ENCODE results near the gene LDB1.

The LDB1 gene

DNA sequence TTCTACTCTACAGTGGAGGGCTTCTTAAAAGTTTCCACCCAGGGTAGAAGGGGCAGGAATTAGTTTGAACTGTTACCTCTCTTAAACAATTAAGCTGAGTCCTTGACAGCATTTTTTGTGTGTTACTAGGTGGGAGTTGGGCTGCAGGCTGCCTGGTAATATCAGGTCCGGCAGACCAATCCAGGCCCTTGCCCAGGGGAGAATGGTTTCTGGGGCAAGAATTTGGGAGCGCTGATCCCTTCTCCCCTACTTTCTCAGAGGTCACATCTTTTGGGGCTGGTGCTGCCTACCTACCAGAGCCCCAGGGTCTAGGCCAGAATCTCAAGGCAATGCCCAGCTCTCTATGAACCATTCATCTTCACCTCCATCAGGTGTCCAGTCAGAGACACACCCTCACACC is 14.2 kb upstream of the LDB1 start:
- DNase-seq (ENCODE audit: low spot score): no peak

DNA sequence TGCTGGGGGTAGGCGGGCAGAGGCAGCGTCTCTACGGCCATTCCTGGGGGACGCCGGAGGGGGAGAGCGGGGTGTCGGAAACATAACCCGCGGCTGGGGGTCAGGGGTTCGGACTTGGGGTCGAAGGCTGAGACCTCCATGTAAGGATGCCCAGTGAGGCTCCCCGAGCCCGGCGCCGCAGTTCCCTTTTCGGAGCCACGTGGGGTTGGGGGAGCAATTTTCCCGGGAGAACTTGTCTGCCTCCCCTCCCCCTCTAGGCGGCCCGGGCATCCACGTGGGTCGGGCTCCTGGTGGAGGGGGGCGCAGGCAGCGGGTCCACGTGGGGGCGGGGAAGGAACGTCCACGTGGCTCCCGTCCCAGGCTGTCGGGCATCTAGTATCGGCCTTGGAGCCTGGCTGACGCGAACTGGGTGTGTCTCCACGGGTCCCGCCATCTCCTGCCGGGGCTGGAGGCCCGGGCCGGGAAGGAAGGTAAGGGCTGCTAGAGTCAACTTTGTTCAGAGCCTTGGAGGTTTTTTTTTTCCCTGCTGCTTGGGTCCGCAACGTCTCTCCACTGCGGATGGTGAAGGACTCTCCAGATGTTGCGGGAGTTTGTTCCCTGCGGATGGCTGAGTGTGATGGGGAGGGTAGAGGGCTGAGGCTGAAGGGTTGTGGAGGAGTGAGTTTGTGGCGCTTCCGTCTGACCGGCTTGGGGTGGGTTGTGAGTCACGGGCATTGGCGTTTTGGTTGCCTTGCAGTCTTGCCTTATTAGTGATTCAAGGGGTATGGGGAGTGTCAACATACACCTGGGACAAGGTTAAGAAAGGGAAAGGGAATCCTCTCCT is 13.4 kb upstream of the LDB1 start:
- peak; percentile 80 for DNase-seq (ENCODE audit: low spot score)

GRCh38 chr10:102132563-102133372 is 12.6 kb upstream of the LDB1 start, which contains the start of gene PPRC1:
Gene PPRC1, plus strand, starts transcription at chr10:102133040. Its CDS starts 29 bp downstream, at chr10:102133069.
- peak; percentile 96 for DNase-seq (ENCODE audit: low spot score)

DNA sequence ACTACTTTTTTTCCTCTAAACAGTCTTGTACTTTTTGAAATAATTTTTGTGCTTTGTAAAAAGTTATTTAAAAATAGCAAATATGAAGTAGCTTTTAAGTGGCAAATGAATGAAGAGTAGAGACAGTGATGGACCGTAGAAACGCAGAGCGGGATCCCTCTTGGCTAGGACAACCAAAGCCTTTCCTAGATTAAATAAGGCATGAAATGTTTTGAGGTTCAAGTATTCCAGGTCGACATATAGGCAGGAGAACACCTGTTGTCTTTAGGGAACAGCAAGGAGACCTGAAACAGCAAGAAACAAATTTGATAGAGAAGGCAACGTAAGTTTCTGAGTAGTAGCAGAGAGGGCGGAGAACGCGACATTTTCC is 12.0 kb upstream of the LDB1 start:
- no peak for DNase-seq (ENCODE audit: low spot score)

DNA sequence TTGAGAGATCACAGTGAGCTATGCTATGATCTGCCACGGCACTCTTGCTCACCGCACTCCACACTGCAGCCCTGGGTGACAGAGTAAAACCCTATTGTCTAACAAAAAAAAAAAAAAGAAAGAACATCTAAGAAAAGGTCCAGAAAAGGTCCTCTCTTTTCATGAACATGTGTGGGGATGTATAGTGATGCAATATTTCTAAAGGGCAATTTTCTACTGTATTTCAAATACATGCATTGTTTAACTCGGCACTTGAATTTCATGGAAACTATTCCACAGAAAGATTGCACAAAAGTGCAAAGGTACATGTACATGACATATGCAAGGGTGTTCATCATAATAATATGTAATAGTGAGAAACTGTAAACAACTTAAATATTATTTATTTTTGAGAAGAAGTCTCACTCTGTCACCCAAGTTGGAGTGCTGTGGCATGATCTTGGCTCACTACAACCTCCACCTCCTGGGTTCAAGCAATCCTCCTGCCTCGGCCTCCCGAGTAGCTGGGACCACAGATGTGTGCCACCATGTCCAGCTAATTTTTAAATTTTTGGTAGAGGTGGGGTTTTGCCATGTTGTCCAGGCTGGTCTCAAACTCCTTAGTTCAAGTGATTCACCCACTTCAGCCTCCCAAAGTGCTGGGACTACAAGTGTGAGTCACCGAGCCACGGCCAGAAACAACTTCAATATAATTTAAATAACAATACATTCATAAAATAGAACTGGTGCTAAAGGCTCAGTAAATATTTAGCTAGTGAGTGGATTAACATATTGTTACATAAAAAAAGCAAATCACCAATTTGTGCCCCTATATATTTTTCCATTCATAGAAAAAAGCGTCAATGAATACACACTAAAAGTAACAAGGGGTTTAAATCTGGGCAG is 11.4 kb upstream of the LDB1 start:
- DNase-seq (ENCODE audit: low spot score): no peak

- no peak for DNase-seq (ENCODE audit: low spot score)
These were observed 3.1 kb upstream of the LDB1 start for GRCh38 chr10:102123223-102123622.

GRCh38 chr10:102122450-102122849 is 2.3 kb upstream of the LDB1 start:
- DNase-seq (ENCODE audit: low spot score): no peak

DNA sequence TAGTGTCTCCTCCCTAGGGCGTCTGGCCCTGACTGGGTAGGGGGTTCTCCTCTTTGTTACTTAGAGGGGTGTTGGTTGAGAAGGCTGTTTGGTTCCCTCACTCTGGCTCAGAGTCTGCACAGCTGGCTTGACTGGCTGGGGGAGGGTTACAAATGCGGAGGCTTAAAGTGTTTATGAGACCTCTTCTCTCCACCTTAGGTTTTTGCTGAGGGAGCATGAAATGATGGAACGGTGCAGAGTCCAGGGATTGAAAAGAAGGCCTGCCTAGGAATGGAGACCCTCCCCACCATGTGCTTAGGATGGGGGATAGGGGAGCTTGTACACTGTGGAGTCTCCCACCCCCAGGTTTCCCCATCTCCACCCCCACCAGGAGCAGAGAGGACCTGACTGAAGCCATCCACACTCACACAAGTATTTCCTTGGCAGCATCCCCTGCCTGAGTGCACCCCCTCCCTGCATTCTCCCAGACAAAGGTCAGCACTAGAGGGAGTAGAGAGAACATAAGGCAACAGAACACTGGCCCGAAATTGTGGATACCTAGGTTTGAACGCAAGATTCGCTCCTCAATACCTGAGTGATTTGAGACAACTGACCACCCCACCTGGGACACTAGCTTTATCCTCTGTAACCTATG is 1.7 kb upstream of the LDB1 start:
- no peak for DNase-seq (ENCODE audit: low spot score)

DNA sequence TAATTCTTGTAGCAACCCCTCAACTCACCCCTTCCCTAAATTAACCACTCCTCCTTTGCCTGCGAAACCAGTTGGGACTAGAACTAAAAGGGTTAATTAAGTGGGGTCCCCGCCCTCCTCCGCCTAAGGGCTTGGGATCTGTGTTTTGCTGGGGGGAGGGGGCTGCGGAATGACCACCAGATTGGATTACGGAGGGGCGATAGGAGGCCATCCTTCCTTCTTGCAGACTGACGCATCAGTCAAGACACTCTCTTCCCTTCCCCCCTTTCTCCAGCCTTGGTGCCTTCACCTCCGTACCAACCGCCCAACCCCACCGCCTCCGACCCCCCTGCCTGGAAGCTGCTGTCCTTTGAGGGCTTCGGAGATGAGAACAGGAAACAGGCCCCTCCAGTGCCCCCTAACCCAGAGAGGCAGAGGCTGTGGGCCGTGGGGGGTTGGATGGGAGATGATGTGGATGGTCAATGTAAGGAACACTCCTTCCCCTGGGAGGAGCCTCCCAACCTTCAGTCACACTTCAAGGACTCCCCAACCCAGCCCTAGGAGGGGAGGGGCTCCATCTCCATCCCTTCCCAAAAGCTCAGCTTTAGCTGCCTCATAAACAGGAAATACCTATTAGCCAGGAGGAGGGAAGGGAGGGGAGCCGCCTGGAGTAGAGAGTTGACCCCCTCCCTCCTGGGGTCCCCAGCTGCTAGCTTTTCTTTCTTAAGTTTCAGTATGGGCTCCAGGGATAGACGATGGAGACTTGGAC is 997 bp upstream of the LDB1 start:
- peak; percentile 57 for DNase-seq (ENCODE audit: low spot score)

- peak; percentile 88 for DNase-seq (ENCODE audit: low spot score)
These were observed 589 bp downstream of the LDB1 start for GRCh38 chr10:102119417-102120141.

GRCh38 chr10:102118867-102119266 is 1.3 kb downstream of the LDB1 start:
- no peak for DNase-seq (ENCODE audit: low spot score)

- peak; percentile 61 for DNase-seq (ENCODE audit: low spot score)
These were observed 2.6 kb downstream of the LDB1 start for GRCh38 chr10:102117391-102118159.

GRCh38 chr10:102116656-102117055 is 3.5 kb downstream of the LDB1 start:
- DNase-seq (ENCODE audit: low spot score): no peak

GRCh38 chr10:102115775-102116174 is 4.4 kb downstream of the LDB1 start:
- no peak for DNase-seq (ENCODE audit: low spot score)

DNA sequence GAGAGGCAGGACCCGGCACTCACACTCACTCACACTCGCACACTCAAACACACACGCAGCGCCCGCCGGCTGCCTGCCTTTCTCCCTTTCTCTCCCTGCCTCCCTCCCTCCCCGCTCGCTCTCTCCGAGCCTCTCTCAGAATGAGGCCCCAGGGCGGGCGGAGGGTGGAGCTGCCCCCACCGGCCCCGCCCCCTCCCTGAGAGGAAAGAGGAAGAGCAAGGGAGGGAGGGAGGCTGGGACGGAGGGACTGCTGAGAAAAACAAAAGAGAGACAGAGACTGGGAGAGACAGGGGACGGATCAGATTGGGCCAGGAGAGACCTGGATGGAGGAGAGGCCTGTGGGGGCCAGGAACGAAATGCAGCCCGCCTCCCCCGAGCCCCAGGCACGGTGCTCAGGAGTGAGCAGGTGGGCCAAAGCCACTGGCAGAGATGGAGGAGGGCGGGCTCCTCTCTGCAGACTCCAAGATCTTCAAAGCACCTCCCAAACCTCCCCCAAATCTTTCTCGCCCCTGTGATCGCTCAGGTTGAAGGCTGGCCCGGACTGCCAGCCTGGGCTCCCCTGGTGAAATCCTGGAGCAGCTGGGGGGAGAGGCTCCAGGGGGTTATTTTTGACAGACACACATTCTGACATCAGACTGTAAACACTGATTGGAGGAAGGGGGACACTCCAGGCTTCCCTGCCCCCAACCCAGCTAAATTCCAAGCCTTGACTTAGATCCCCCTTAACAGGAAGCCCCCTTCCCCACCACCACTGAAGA is 5.1 kb downstream of the LDB1 start:
- peak; percentile 91 for DNase-seq (ENCODE audit: low spot score)

- peak; percentile 51 for DNase-seq (ENCODE audit: low spot score)
These were observed 6.0 kb downstream of the LDB1 start for GRCh38 chr10:102113956-102114857.

GRCh38 chr10:102113261-102113955 is 6.8 kb downstream of the LDB1 start:
- DNase-seq (ENCODE audit: low spot score): no peak
